ENCODE measurements around the gene RHBDL1. TPM values are rescaled to one million over a fixed set of nuclear protein-coding genes. Genes with fewer than 3 reads are reported as not detected.

The RHBDL1 gene
- total and polyA plus RNA-seq, 10 of the 15 experiments (the other 5 are each of a cell fraction or from before 2014, with no cell fraction given) = 0.04 to 1.3 (median 0.65) TPM; not detected in 5

DNA sequence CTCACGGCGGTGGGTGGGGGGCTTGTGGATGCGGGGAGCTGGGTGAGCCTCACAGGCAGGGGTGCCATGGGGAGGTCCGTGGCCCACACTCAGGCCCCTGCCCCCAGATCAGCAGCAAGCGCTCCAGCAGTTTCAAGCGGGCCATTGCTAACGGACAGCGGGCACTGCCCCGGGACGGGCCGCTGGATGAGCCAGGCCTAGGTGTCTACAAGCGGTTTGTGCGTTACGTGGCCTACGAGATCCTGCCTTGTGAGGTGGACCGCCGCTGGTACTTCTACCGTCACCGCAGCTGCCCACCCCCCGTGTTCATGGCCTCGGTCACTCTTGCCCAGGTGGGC, 1.1 kb downstream of the RHBDL1 start (continued):
- TF ChIP-seq, protein P1, sequence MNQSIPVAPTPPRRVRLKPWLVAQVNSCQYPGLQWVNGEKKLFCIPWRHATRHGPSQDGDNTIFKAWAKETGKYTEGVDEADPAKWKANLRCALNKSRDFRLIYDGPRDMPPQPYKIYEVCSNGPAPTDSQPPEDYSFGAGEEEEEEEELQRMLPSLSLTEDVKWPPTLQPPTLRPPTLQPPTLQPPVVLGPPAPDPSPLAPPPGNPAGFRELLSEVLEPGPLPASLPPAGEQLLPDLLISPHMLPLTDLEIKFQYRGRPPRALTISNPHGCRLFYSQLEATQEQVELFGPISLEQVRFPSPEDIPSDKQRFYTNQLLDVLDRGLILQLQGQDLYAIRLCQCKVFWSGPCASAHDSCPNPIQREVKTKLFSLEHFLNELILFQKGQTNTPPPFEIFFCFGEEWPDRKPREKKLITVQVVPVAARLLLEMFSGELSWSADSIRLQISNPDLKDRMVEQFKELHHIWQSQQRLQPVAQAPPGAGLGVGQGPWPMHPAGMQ (IDR thresholded peaks at IDR 0.05; ENCODE audit: borderline replicate concordance) = no peak
- TF ChIP-seq, protein P2, sequence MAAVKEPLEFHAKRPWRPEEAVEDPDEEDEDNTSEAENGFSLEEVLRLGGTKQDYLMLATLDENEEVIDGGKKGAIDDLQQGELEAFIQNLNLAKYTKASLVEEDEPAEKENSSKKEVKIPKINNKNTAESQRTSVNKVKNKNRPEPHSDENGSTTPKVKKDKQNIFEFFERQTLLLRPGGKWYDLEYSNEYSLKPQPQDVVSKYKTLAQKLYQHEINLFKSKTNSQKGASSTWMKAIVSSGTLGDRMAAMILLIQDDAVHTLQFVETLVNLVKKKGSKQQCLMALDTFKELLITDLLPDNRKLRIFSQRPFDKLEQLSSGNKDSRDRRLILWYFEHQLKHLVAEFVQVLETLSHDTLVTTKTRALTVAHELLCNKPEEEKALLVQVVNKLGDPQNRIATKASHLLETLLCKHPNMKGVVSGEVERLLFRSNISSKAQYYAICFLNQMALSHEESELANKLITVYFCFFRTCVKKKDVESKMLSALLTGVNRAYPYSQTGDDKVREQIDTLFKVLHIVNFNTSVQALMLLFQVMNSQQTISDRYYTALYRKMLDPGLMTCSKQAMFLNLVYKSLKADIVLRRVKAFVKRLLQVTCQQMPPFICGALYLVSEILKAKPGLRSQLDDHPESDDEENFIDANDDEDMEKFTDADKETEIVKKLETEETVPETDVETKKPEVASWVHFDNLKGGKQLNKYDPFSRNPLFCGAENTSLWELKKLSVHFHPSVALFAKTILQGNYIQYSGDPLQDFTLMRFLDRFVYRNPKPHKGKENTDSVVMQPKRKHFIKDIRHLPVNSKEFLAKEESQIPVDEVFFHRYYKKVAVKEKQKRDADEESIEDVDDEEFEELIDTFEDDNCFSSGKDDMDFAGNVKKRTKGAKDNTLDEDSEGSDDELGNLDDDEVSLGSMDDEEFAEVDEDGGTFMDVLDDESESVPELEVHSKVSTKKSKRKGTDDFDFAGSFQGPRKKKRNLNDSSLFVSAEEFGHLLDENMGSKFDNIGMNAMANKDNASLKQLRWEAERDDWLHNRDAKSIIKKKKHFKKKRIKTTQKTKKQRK (IDR thresholded peaks at IDR 0.05; ENCODE audit: low read depth, low read length) = no peak
- TF ChIP-seq, protein P3, sequence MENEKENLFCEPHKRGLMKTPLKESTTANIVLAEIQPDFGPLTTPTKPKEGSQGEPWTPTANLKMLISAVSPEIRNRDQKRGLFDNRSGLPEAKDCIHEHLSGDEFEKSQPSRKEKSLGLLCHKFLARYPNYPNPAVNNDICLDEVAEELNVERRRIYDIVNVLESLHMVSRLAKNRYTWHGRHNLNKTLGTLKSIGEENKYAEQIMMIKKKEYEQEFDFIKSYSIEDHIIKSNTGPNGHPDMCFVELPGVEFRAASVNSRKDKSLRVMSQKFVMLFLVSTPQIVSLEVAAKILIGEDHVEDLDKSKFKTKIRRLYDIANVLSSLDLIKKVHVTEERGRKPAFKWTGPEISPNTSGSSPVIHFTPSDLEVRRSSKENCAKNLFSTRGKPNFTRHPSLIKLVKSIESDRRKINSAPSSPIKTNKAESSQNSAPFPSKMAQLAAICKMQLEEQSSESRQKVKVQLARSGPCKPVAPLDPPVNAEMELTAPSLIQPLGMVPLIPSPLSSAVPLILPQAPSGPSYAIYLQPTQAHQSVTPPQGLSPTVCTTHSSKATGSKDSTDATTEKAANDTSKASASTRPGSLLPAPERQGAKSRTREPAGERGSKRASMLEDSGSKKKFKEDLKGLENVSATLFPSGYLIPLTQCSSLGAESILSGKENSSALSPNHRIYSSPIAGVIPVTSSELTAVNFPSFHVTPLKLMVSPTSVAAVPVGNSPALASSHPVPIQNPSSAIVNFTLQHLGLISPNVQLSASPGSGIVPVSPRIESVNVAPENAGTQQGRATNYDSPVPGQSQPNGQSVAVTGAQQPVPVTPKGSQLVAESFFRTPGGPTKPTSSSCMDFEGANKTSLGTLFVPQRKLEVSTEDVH (IDR thresholded peaks at IDR 0.05; ENCODE audit: low read depth, partially characterized antibody) = no peak
- TF ChIP-seq, protein P4, sequence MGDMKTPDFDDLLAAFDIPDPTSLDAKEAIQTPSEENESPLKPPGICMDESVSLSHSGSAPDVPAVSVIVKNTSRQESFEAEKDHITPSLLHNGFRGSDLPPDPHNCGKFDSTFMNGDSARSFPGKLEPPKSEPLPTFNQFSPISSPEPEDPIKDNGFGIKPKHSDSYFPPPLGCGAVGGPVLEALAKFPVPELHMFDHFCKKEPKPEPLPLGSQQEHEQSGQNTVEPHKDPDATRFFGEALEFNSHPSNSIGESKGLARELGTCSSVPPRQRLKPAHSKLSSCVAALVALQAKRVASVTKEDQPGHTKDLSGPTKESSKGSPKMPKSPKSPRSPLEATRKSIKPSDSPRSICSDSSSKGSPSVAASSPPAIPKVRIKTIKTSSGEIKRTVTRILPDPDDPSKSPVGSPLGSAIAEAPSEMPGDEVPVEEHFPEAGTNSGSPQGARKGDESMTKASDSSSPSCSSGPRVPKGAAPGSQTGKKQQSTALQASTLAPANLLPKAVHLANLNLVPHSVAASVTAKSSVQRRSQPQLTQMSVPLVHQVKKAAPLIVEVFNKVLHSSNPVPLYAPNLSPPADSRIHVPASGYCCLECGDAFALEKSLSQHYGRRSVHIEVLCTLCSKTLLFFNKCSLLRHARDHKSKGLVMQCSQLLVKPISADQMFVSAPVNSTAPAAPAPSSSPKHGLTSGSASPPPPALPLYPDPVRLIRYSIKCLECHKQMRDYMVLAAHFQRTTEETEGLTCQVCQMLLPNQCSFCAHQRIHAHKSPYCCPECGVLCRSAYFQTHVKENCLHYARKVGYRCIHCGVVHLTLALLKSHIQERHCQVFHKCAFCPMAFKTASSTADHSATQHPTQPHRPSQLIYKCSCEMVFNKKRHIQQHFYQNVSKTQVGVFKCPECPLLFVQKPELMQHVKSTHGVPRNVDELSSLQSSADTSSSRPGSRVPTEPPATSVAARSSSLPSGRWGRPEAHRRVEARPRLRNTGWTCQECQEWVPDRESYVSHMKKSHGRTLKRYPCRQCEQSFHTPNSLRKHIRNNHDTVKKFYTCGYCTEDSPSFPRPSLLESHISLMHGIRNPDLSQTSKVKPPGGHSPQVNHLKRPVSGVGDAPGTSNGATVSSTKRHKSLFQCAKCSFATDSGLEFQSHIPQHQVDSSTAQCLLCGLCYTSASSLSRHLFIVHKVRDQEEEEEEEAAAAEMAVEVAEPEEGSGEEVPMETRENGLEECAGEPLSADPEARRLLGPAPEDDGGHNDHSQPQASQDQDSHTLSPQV (IDR thresholded peaks at IDR 0.05) = no peak
- TF ChIP-seq NFXL1 (IDR thresholded peaks at IDR 0.05; ENCODE audit: borderline replicate concordance) = no peak
